ENCODE measurements around the gene C2CD5.

DNA sequence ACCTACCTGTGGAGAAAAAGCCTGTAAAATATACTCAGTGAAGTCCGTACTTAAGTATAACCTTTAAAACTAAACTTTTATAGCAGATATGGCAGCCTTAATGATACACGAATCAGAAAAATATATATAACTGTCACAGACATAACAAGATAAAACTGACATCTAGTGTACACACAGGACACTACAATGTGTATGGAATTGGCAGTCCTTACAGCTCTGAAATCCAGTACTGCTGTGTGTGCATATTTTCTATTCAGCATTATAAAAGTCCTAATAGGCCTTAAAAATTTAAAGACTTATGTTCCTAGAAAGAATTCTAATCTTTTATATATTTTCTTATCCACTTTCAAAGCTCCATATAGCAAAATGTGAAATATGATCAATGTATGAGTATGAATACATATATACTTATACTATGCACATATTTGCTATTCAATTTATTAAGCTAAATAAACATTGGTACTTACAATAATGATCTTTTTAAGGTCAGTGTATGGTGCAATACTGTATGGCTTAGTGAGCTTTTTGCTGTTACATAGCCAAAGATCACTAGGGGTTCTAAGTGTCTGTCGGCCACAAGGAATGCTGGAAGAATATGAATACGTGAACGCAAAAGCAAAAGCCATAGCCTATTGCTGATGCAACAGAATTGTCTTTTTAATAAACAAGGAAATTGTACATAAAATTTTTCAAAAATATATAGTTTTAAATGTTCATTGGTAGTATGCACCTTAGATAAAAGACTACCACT is 69.2 kb downstream of the C2CD5 start:
- no peak for TF ChIP-seq POLR2A (IDR thresholded peaks at IDR 0.05)
- no peak for TF ChIP-seq CTCF (IDR thresholded peaks at IDR 0.05)
